Measurements from ENCODE around the gene HOMER2. TPM values are rescaled to one million over a fixed set of nuclear protein-coding genes. Genes with fewer than 3 reads are reported as not detected.

HOMER2 gene
- total RNA-seq, 1 experiment from 2014 or later: 22.6 TPM

- TF ChIP-seq CTCF (conservative IDR thresholded peaks at IDR 0.05; ENCODE audit: low read depth, low read length): no peak
- no peak for TF ChIP-seq EZH2phosphoT487 (IDR thresholded peaks at IDR 0.05; ENCODE audit: borderline replicate concordance, low read length)
- no peak for TF ChIP-seq EZH2 (IDR thresholded peaks at IDR 0.05; ENCODE audit: low read length, unreplicated experiment)
- Histone ChIP-seq H3K9me2 (replicated peaks; ENCODE audit: low read length) (no peaks in the 10 kb centered on the region), H3F3A (ENCODE audit: low read length, unreplicated experiment) (no peaks in the 10 kb centered on the region), H3K4me3 (ENCODE audit: low read length) (no peak overlapping the region), H3K27ac (ENCODE audit: low read length) (no peak overlapping the region), H4K20me1 (ENCODE audit: low read length) (no peaks in the 10 kb centered on the region), H3K9ac (ENCODE audit: low read length) (no peak overlapping the region), H3K4me1 (ENCODE audit: insufficient read depth, low read length) (no peaks in the 10 kb centered on the region; the same call in 1 of the 2 replicates), H2AFZ (ENCODE audit: low read length) (no peak overlapping the region), H3K9me3 (ENCODE audit: low read length) (no peaks in the 10 kb centered on the region), H3K36me3 (ENCODE audit: low read depth, low read length) (no peaks in the 10 kb centered on the region), H3K4me2 (ENCODE audit: low read length) (no peak overlapping the region), H3K79me2 (ENCODE audit: low read length) (no peaks in the 10 kb centered on the region), H3K27me3 (ENCODE audit: low read length) (no peaks in the 10 kb centered on the region)
- DNase-seq: peak; percentile 53
- POLR2A ChIA-PET (ENCODE audit: unreplicated experiment): no interaction called here
- peak; percentile 78 for ATAC-seq
- intact Hi-C loops (cut with micrococcal nuclease): loop anchor here (5.0 kb wide), 1 partner anchor 68 kb away; the partner anchor contains the start of gene RAMAC
- CTCF ChIA-PET: no interaction called here
- BruUV-seq (replicated peaks): no TSS peak
Observed at GRCh38 chr15:82919231-82919886, 33.2 kb downstream of the HOMER2 start.

GRCh38 chr15:82918607-82919230 lies 33.8 kb downstream of the HOMER2 start:
- H2AFZ ChIP-seq (ENCODE audit: low read length): no peak overlapping the region
- H3K4me2 ChIP-seq (ENCODE audit: low read length): no peak overlapping the region
- H3K9me3 ChIP-seq (ENCODE audit: low read length): no peaks in the 10 kb centered on the region
- ChIA-PET CTCF (no interaction called here), POLR2A (ENCODE audit: unreplicated experiment) (no interaction called here)
- H3K4me3 ChIP-seq (ENCODE audit: low read length): no peak overlapping the region
- H3K4me1 ChIP-seq (ENCODE audit: insufficient read depth, low read length): no peaks in the 10 kb centered on the region; the same call in 1 of the 2 replicates
- no peak for ATAC-seq
- no peak for DNase-seq
- no peaks in the 10 kb centered on the region for H3K79me2 ChIP-seq (ENCODE audit: low read length)
- no peaks in the 10 kb centered on the region for H4K20me1 ChIP-seq (ENCODE audit: low read length)
- no peaks in the 10 kb centered on the region for H3K27me3 ChIP-seq (ENCODE audit: low read length)
- no peaks in the 10 kb centered on the region for H3F3A ChIP-seq (ENCODE audit: low read length, unreplicated experiment)
- no peak overlapping the region for H3K27ac ChIP-seq (ENCODE audit: low read length)
- TF ChIP-seq CTCF (conservative IDR thresholded peaks at IDR 0.05; ENCODE audit: low read depth, low read length) (no peak), EZH2phosphoT487 (IDR thresholded peaks at IDR 0.05; ENCODE audit: borderline replicate concordance, low read length) (no peak), EZH2 (IDR thresholded peaks at IDR 0.05; ENCODE audit: low read length, unreplicated experiment) (no peak)
- intact Hi-C loops (cut with micrococcal nuclease): loop anchor here (5.0 kb wide), 1 partner anchor 69 kb away; the partner anchor contains the start of gene RAMAC
- H3K36me3 ChIP-seq (ENCODE audit: low read depth, low read length): no peaks in the 10 kb centered on the region
- no peak overlapping the region for H3K9ac ChIP-seq (ENCODE audit: low read length)
- no peaks in the 10 kb centered on the region for H3K9me2 ChIP-seq (replicated peaks; ENCODE audit: low read length)
- no TSS peak for BruUV-seq (replicated peaks)

GRCh38 chr15:82918162-82918561 lies 34.4 kb downstream of the HOMER2 start:
- H3K9me3 ChIP-seq (ENCODE audit: low read length): no peaks in the 10 kb centered on the region
- H3K9me2 ChIP-seq (replicated peaks; ENCODE audit: low read length): no peaks in the 10 kb centered on the region
- H3K36me3 ChIP-seq (ENCODE audit: low read depth, low read length): no peaks in the 10 kb centered on the region
- no TSS peak for BruUV-seq (replicated peaks)
- no peaks in the 10 kb centered on the region for H3K27me3 ChIP-seq (ENCODE audit: low read length)
- no peaks in the 10 kb centered on the region for H3F3A ChIP-seq (ENCODE audit: low read length, unreplicated experiment)
- intact Hi-C loops (cut with micrococcal nuclease): loop anchor here (5.0 kb wide), 1 partner anchor 69 kb away; the partner anchor contains the start of gene RAMAC
- H3K27ac ChIP-seq (ENCODE audit: low read length): no peak overlapping the region
- no peak overlapping the region for H3K9ac ChIP-seq (ENCODE audit: low read length)
- H4K20me1 ChIP-seq (ENCODE audit: low read length): no peaks in the 10 kb centered on the region
- ChIA-PET POLR2A (ENCODE audit: unreplicated experiment) (no interaction called here), CTCF (no interaction called here)
- ATAC-seq: no peak
- TF ChIP-seq EZH2 (IDR thresholded peaks at IDR 0.05; ENCODE audit: low read length, unreplicated experiment) (no peak), CTCF (conservative IDR thresholded peaks at IDR 0.05; ENCODE audit: low read depth, low read length) (no peak), EZH2phosphoT487 (IDR thresholded peaks at IDR 0.05; ENCODE audit: borderline replicate concordance, low read length) (no peak)
- no peak for DNase-seq
- H2AFZ ChIP-seq (ENCODE audit: low read length): no peak overlapping the region
- H3K4me2 ChIP-seq (ENCODE audit: low read length): no peak overlapping the region
- H3K4me3 ChIP-seq (ENCODE audit: low read length): no peak overlapping the region
- H3K4me1 ChIP-seq (ENCODE audit: insufficient read depth, low read length): no peaks in the 10 kb centered on the region; the same call in 1 of the 2 replicates
- no peaks in the 10 kb centered on the region for H3K79me2 ChIP-seq (ENCODE audit: low read length)

Data from PC-3 (cell line).